GM19193 (cell line): ENCODE measurements around the gene CNOT8.
A peak's percentile ranks its signal among the peaks of the same experiment; 100 is the strongest.

Source experiments
- POLR2A ChIP-seq: IDR thresholded peaks from 4 replicates; pipeline ENCODE4 v1.6.1; 2011; ENCODE audit not compliant: insufficient read depth, insufficient read length; ENCODE audit errors: extremely low read depth

CNOT8 gene

DNA sequence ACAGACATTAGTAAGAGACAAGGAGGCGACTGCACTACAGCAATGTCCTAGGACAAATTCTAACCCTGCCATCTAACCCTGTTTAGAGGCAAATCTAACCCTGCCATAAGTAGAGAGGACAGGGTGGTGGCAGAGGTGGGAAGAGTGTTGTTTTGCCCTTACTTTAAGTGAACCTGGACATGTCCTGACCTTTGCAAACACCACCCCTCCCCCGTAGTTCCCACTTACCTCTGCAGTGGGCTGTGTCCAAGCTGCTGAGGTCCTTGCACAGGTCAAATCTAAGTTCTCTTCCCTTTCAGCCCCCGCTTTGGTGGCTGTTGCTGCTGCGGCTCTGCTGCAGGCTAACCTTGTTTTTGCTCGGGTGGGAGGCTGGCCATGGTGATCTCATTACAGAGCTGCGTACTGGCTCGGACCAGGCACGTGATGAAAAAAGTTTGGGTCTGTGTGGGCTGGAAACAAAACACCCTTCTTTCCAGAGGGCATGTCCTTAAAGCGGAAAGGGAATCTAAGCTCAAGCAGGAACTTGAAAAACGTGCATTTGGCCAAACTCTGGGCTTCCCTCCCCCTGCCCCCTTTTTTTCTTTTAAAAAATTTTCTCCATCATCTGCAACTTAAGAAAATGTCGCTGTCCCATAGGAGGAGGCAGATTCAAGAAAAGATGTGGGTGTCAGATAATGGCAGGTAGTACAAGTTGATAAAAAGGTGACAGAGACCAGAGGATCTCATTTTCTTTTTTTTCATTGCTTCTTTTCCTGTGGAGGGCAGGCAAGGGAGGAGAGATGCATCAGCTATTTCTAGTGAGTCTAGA lies 8.0 kb upstream of the CNOT8 start, which contains the start of gene FAXDC2:
Gene FAXDC2 (minus strand): TSS at position 349 of the 808 bp plus-strand sequence. CDS start 12,425 bp downstream, outside the sequence.
- TF ChIP-seq POLR2A, result no peak

DNA sequence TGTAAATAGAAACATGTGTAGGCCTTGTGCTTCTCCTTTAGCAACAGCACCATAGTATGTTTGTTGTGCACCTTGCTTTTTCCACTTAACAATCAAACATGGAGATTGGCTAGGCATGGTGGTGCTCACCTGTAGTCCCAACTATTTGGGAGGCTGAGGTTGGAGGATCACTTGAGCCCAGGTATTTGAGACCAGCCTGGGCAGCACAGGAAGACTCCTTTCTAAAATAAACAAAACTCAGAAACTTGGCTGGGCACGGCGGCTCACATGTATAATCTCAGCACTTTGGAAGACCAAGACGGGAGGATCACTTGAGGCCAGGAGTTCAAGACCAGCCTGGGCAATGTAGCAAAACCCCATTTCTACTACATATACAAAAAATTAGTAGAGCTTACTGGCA lies 7.1 kb upstream of the CNOT8 start:
- no peak for TF ChIP-seq POLR2A

DNA sequence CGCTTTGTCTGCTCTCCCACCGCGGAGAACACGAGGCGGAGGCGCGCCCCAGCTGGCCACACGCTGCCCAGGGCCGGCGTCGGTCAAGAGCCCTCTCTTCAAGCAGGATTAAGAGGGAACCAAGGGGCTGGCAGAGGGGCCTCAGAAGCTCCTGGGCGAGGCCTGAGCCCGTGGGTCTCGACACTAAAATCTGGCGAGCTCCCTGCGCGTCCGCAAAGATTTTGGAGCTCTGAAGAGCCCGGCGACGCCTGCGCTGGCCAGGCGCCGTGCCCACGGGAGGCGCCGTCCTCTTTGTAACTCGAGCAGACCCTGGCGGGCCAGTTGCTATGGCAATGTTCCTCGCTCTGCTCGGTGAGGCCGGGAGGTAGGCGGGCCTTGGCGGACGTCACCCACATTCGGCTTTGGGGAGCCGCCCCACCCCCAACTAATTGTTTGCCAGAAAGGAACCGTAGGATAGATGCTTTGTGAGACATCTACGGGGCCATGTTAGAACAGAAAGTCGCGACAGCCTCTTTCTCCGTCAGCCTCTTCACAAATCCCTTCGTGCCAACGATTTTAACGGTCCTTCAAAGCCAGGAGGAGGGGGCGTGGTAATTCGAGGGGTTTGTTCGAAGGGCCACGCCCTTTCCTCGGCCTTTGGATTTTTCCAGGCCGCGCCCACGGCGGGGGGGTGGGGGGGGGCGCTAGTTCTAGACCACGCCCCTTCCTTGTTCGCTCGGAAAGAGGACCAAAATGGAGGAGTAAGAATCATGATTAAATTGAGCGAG lies 714 bp upstream of the CNOT8 start:
- peak; percentile 52 for TF ChIP-seq POLR2A

DNA sequence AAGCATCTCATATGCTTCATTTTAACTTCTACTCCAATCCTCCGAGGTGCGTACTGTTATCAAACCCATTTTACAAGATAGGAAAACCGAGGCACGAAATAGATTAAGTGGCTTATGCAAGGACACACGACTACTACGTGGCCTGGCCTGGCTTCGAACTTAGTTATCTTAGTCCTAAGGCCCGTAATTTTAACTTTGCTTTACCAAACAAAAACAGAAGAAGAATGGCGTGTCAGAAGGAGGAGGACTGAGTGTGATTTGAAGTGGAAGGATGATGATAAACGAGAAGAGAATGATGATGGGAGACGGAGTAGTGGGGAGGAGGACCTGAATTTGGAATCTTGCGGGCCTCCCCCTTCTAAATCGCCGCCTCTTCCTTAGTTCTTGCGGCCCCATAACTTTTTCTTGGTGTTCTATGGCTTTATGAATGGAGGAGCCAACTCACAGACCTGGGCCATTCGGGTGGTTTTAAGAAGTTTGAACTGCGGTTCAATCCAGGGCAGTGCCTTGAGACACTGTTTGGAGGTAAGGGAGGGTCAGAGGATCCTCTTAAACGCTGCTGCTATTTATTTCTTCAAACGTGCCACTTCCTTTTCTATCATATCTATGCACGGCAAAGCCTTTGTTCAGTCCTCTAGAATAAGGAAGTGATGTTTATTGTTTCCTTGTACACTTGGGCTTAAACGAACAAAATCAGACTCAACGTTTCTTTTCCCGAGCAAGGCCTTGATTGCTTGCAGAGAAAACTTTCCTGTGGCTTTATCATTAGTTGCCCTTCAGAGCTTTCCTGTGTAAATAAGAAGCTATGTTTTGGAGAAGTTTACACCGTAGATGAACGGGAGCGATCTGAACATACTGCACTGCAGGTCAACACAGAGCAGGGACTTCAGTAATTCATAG lies 795 bp downstream of the CNOT8 start:
- TF ChIP-seq POLR2A, result no peak

DNA sequence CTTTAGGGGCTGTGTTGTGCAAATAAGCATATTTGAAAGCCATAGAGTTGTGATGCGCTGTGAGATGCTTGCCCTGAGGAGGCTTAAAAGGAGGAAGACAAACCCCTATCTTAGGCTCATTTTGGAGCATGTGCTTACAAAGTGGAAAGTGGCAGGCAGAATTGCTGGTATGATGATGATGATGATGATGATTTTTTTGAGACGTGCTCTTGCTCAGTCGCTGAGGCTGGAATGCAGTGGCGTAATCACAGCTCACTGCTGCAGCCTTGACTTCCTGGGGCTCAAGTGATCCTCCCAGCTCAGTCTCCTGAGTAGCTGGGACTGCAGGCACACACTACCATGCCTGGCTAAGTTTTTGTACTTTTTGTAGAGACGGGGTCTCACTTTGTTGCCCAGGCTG lies 1.7 kb downstream of the CNOT8 start:
- TF ChIP-seq POLR2A, result no peak

DNA sequence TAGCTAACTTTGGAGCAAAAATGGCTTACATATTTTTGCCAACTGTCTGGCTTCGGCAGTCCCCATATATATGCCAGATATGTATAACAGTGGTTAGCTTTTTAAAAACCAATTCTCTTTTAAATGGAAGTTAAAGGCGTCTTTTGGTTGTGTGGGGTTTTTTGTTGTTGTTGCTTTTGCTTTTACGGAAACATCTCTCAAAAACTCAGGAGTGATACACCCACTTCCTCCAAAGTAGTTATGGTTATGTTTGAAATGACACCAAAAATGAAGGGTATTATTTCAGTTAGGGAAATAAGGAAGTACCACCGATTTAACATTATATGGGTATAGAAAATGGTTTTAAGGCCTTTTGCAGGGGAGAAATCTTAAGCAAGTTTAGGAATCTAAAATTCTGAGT lies 2.3 kb downstream of the CNOT8 start:
- TF ChIP-seq POLR2A, result no peak

DNA sequence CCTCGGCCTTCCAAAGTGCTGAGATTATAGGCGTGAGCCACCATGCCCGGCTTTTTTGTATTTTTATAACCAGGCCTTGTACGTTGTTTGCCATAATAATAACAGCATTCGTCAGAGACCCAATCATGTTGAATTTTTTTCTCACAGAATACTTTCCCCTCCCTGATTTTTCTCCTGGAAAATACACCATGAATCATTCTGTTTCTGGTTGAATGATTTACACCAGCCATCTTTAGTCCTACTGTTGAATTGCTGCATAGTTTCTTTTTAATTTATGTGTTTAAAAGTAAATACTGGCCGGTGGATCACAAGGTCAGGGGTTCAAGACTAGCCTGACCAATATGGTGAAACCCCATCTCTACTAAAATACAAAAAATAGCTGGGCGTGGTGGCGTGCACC lies 3.5 kb downstream of the CNOT8 start:
- no peak for TF ChIP-seq POLR2A

DNA sequence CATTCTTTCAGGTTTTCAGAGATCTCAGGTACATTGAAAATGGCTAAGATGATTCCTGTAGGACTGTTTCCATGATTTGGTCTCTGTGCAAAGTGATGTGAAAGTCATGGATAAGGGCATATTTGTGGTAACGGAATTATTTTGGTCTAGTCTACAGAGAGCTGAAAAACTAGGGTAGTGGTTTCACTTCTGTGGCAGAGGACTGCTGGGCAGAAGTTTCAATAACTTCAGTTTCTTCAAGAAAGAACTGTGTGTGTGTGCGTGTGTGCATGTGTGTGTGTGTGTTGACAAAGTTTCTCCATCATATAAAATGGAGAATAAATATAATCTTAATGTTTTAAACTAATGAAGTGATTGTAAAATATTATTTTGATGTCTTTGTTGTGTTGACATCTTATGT lies 4.3 kb downstream of the CNOT8 start:
- TF ChIP-seq POLR2A, result no peak

DNA sequence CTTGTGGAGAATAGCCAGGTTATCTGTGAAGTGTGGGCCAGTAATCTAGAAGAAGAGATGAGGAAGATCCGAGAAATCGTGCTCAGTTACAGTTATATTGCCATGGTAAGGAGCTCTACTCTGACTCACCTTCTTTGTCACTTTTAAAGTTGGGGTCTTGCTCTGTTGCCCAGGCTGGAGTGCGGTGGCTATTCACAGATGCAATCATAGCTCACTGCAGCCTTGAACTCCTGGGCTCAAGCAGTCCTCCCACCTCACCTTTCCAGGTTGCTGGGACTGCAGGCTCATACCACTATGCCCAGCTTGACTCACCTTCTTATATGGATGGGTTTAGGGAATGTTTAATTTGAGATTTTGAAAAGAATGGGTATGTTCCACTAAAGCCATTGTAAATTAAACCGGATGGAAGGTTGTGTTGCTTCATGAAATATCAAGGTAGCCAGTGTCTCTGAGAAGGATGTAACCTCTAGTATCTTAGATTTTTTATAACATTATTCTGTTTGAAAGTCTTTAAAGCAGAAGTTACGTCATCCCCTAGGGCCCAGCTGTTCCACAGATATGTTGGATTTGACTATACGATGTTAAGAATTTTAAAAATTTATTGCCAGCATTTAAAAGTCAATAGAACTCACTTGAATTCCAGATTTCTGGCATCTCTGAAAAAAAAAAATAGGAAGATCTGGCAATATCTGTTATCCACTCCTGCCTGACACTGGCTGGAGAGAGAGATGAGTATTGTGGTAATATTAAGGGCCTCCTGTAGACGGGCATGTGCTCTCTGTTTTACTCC lies 5.1 kb downstream of the CNOT8 start:
- TF ChIP-seq POLR2A, result no peak

DNA sequence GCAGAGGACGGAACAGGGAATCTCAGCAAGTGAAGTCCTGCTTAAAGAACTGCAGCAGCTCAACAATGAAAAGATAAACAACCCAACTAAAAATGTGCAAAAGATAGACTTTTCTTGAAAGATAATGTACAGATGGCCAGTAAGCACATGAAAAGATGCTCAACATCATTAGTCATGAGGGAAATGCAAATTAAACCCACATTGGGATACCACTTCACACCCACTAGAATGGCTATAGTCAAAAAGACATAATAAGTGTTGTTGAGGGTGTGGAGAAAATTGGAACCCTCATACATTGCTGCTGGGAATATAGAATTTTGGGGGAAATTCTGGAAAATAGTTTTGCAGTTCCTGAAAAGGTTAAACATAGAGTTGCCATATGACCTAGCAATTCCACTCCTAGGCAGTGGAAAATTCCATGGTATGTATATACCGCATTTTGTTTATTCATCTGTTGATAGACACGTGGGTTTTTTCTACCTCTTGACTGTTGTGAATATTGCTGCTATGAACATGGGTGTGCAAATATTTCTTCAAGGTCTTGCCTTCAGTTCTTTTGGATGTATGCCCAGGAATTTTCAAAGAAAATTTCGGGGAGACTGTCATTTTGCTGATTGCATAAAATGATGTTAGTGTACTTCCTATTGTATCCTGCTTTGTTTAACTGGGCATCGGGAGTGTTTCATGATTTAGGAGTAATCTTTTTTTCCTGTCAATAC lies 7.2 kb downstream of the CNOT8 start:
- no peak for TF ChIP-seq POLR2A

DNA sequence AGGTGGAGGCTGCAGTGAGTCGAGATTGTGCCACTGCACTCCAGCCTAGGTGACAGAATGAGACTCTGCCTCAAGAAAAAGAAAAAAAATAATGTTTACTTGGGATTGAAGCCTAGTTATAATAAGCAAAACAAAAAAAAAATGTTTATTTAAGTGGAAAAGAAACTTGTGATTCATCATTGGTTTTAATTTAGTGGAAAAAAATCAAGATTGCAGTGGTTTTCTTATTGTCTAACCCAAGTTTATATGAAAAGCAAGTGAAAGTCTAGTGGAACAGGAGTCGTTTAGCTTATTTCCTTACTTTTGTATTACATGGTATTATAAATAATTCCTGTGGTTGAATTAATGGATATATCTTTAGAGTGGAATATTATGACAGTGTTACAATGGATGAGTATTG lies 8.4 kb downstream of the CNOT8 start:
- no peak for TF ChIP-seq POLR2A

DNA sequence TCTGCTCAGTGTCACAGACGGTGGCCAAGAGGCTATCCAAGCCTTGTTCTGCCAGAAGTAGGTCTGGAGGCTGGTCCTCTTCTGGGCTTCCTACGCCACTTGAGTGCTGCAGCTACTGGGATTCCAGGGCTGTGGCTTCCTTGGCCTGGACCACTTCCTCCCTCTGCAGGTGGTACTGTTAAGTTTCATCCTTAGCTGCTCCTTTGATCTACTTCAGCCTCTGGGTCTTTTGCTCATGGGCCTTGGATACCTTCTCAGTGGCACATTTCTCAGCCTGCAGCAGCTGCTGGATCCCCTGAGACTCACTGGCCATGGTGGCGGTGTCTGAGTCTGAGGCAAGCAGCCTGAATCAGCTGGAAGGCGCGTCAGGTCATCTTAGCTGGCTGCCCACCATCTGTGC lies 10.3 kb downstream of the CNOT8 start:
- no peak for TF ChIP-seq POLR2A

DNA sequence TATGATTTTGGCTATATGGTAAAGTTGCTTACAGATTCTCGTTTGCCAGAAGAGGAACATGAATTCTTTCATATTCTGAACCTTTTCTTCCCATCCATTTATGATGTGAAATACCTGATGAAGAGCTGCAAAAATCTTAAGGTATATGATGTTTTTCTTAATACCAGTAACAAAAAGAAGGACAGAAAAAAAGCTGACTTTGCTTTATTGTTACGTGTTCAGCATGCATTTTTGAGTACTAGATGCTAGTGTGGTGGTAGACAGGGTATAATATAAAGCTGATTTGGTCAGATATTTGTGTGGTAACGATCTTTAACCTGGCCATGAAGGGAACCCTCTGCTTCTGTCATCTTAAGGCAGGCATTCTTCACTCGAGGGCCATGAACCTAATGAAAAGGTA lies 13.3 kb downstream of the CNOT8 start:
- TF ChIP-seq POLR2A, result no peak

DNA sequence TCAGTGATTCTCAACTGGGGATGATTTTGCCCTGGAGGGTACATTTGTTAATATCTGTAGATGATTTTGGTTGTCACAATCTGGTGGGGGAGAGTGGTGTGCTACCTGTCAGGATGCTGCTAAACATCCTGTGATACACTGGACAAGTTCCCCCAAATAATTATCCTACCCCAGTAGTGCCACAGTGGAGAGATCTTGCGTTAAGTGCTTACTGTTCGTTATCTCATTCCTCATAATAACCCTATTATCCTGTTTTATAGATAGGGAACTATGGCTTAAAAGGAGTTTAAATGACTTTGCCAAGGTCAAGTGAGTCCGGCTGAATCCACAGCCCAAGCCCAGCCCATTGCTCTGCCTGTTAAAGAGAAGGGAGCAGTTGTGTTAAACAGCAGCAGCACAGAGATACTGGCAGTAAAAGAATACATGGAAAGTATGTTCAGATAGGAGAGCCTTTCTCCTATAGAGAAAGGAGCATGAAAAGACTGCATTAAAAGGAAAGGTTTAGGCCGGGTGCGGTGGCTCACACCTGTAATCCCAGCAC lies 15.4 kb downstream of the CNOT8 start:
- TF ChIP-seq POLR2A, result no peak

DNA sequence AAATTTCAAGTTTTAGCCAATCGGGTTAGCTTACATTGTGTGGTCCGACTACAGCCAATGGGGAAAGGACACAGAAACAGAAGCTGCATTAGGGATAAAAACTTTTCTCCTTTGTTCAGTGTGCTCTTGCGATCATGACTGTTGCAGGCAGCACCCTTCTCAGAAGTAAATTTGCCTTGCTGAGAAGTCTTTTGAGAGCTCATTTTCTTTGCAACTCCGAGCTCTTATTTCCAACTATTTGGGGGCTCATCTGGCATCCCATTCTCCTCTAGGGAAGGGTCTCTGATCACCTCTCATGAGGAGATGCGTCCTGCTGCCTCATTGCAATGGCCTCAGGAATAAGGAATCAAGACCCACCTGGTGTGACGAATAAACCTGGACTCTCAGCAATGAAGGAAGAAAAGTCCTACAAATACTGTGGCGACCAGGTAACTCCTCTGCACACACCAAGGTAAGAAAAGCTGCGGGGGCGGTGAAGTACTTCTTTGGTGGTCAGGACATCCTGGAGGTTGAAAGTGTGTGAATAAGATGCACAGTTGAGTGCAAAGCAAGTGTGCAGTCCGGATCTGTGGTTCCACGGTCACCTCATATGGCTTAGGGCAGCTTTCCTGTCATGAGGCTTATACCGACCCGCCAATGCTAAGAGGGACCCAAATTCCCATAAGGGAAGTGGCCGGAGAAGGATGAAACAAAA lies 20.4 kb downstream of the CNOT8 start:
- no peak for TF ChIP-seq POLR2A
